CD4-positive, alpha-beta T cell (primary cell): ENCODE measurements around the gene AP2B1. TPM values are rescaled to one million over a fixed set of nuclear protein-coding genes. Genes with fewer than 3 reads are reported as not detected.

ENCODE experiments used
- ATAC-seq: fragments of 200-7000 bp; cut with Tn5 transposase; one replicate; pipeline ENCODE4 v1.10.0; 2022; ENCODE audit warnings: mild to moderate bottlenecking; ENCODE audit not compliant: poor library complexity
- CTCF ChIA-PET: fragments of 350-600 bp; sonication (Branson Sonifier 250); formaldehyde crosslinking; loops from one replicate; lab custom pipeline; 2021; ENCODE audit warnings: antibody characterized with exemption, inconsistent platforms; lab: Charles Lee
- POLR2A ChIA-PET: fragments of 350-600 bp; sonication (Branson Sonifier 250); formaldehyde crosslinking; loops from one replicate; lab custom pipeline; 2021; ENCODE audit warnings: antibody characterized with exemption, inconsistent platforms; lab: Charles Lee
- DNase-seq, 14 experiments: peaks; one replicate each; pipeline ENCODE4 v3.0.0-alpha.2; 2013 to 2020; ENCODE audit warnings: mixed read lengths in 2 of 14
- H3K27ac ChIP-seq, 2 donors: one replicate each; pipeline versions ENCODE4 v1.5.1 to v1.7.0; 2013; ENCODE audit warnings: low read length in 2 of 2, low read depth in 1 of 2, mild to moderate bottlenecking in 1 of 2
- H3K27me3 ChIP-seq, 2 experiments: 1 replicate in 1 of 2; 2 replicates in 1 of 2; pipeline versions ENCODE4 v1.6.1 to v1.7.0; 2013; ENCODE audit warnings: low read length in 2 of 2, control low read depth in 1 of 2, mild to moderate bottlenecking in 1 of 2, moderate library complexity in 1 of 2; ENCODE audit not compliant: insufficient read depth in 2 of 2, control insufficient read depth in 1 of 2
- H3K36me3 ChIP-seq: one replicate; pipeline ENCODE4 v1.6.1; 2013; ENCODE audit warnings: low read length, control low read depth; ENCODE audit not compliant: insufficient read depth
- H3K4me1 ChIP-seq: one replicate; pipeline ENCODE4 v1.6.1; 2013; ENCODE audit warnings: low read length, control low read depth; ENCODE audit not compliant: insufficient read depth
- H3K4me3 ChIP-seq: one replicate; pipeline ENCODE4 v1.5.1; 2013; ENCODE audit warnings: mild to moderate bottlenecking, low read length, moderate library complexity
- H3K9me3 ChIP-seq, 2 experiments: 1 replicate in 1 of 2; 2 replicates in 1 of 2; pipeline versions ENCODE4 v1.6.1 to v1.7.0; 2013; ENCODE audit warnings: low read length in 2 of 2, mild to moderate bottlenecking in 2 of 2, control low read depth in 1 of 2, moderate library complexity in 1 of 2; ENCODE audit not compliant: control insufficient read depth in 1 of 2, insufficient read depth in 1 of 2
- H3K27ac Mint-ChIP-seq: one replicate; pipeline ENCODE4 v1.8.0; 2020; ENCODE audit warnings: mixed read lengths
- H3K27me3 Mint-ChIP-seq: one replicate; pipeline ENCODE4 v1.8.0; 2021; ENCODE audit warnings: mixed read lengths
- H3K36me3 Mint-ChIP-seq: one replicate; pipeline ENCODE4 v1.8.0; 2021; ENCODE audit warnings: low read depth, mixed read lengths
- H3K4me1 Mint-ChIP-seq: one replicate; pipeline ENCODE4 v1.8.0; 2021; ENCODE audit warnings: low read depth, mixed read lengths
- H3K4me3 Mint-ChIP-seq: one replicate; pipeline ENCODE4 v1.8.0; 2020; ENCODE audit warnings: mild to moderate bottlenecking, mixed read lengths
- H3K9me3 Mint-ChIP-seq: one replicate; pipeline ENCODE4 v1.8.0; 2020; ENCODE audit warnings: mixed read lengths
- CTCF ChIP-seq: fragments of 200-600 bp; IDR thresholded peaks from one replicate; pipeline ENCODE4 v1.8.0; 2022; ENCODE audit warnings: antibody characterized with exemption, mild to moderate bottlenecking
- intact Hi-C, 2 experiments: fragments of 100-400 bp; cut with DNase I in 1 of 2; cut with micrococcal nuclease in 1 of 2; formaldehyde crosslinking; loops; one replicate each; pipeline versions ENCODE4 v1.15.1 to v1.9.0; 2023 to 2025; cut with DNase I, micrococcal nuclease
- total RNA-seq, 174 experiments: library from RNA in 2 of 174; stranded (reverse) in 2 of 174; gene quantifications; one replicate each; pipeline ENCODE4 v1.2.3 and lab custom pipeline; 2021 to 2026

AP2B1 gene
- total RNA-seq, 2 experiments from 2014 or later, result 67.0 to 69.2 TPM

GRCh38 chr17:35773129-35773528 is 186.0 kb downstream of the AP2B1 start:
- H3K27ac Mint-ChIP-seq, result no peak overlapping the region
- Histone ChIP-seq H3K9me3 (no peaks in the 10 kb centered on the region), H3K36me3 (no peaks in the 10 kb centered on the region), H3K27ac (no peak overlapping the region), H3K4me3 (no peak overlapping the region), H3K27me3 (peaks cover 0 to 2% of the 10 kb centered on the region in 2 experiments), H3K4me1 (no peaks in the 10 kb centered on the region)
- TF ChIP-seq CTCF, result no peak
- intact Hi-C loops, result no loop called here
- H3K36me3 Mint-ChIP-seq, result peaks cover 4% of the 10 kb centered on the region
- ATAC-seq (no peak), DNase-seq (no peak)
- no peaks in the 10 kb centered on the region for H3K9me3 Mint-ChIP-seq
- no peak overlapping the region for H3K4me3 Mint-ChIP-seq
- no peaks in the 10 kb centered on the region for H3K27me3 Mint-ChIP-seq
- CTCF ChIA-PET, result no interaction called here
- POLR2A ChIA-PET, result no interaction called here
- no peaks in the 10 kb centered on the region for H3K4me1 Mint-ChIP-seq

- DNase-seq, result no peak
- H3K27me3 ChIP-seq, result peaks cover 0 to 2% of the 10 kb centered on the region in 2 experiments
- Mint-ChIP-seq H3K4me3 (no peak overlapping the region), H3K27ac (no peak overlapping the region), H3K9me3 (no peaks in the 10 kb centered on the region), H3K36me3 (peaks cover 5% of the 10 kb centered on the region), H3K27me3 (no peaks in the 10 kb centered on the region), H3K4me1 (no peaks in the 10 kb centered on the region)
- no peaks in the 10 kb centered on the region for H3K9me3 ChIP-seq
- intact Hi-C loops, result no loop called here
- no peaks in the 10 kb centered on the region for H3K4me1 ChIP-seq
- TF ChIP-seq CTCF, result no peak
- POLR2A ChIA-PET, result no interaction called here
- CTCF ChIA-PET, result no interaction called here
- no peak overlapping the region for H3K4me3 ChIP-seq
- no peak for ATAC-seq
- H3K36me3 ChIP-seq, result no peaks in the 10 kb centered on the region
- no peak overlapping the region for H3K27ac ChIP-seq
Measured at GRCh38 chr17:35773679-35774425, 186.7 kb downstream of the AP2B1 start.

GRCh38 chr17:35774499-35774898 is 187.4 kb downstream of the AP2B1 start:
- no peaks in the 10 kb centered on the region for H3K4me1 ChIP-seq
- ATAC-seq (no peak), DNase-seq (no peak)
- TF ChIP-seq CTCF, result no peak
- Mint-ChIP-seq H3K27me3 (no peaks in the 10 kb centered on the region), H3K36me3 (peaks cover 5% of the 10 kb centered on the region), H3K4me3 (no peak overlapping the region), H3K4me1 (no peaks in the 10 kb centered on the region), H3K9me3 (no peaks in the 10 kb centered on the region), H3K27ac (no peak overlapping the region)
- intact Hi-C loops, result no loop called here
- no peak overlapping the region for H3K4me3 ChIP-seq
- ChIA-PET POLR2A (no interaction called here), CTCF (no interaction called here)
- H3K27ac ChIP-seq, result no peak overlapping the region
- no peaks in the 10 kb centered on the region for H3K36me3 ChIP-seq
- peaks cover 0 to 2% of the 10 kb centered on the region in 2 experiments for H3K27me3 ChIP-seq
- H3K9me3 ChIP-seq, result no peaks in the 10 kb centered on the region
